ENCODE results near the gene PDIA5. TPM values are rescaled to one million over a fixed set of nuclear protein-coding genes. Genes with fewer than 3 reads are reported as not detected.
"Not testable (repeated sequence)": the region's sequence is repeated elsewhere in the genome, so short reads cannot be mapped to it uniquely, and the experiment has no call there.

Gene PDIA5
- total RNA-seq, 1 experiment from 2014 or later, result 53.6 TPM

DNA sequence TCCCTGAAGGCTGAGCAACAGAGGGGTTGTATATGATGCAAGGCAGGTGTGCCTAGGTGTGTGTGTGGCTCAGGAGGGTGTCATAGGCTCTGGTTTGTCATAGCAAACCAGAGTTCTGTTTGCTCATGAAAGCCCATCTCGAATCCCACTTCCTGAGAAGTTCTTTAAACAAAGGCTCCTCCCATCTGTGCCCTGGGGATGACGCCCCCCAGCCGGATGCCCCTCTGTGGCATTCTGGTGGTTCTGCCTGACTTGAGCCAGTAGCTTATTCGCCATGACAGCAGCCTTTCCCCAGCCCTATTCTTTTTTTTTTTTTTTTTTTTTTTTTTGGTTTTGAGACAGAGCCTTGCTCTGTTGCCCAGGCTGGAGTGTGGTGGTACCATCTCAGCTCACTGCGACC, 45.4 kb downstream of the PDIA5 start:
- no peaks in the 10 kb centered on the region for H3K9me3 ChIP-seq (ENCODE audit: control insufficient read depth, insufficient read depth, low read depth, low read length)
- no TSS peak for BruUV-seq (replicated peaks)
- no peaks in the 10 kb centered on the region for H3K4me1 ChIP-seq (ENCODE audit: control insufficient read depth, insufficient read depth, low read length)
- H3K36me3 ChIP-seq (ENCODE audit: control insufficient read depth, insufficient read depth, low read length), result peaks cover 5% of the 10 kb centered on the region
- H3K4me3 ChIP-seq (ENCODE audit: low read depth in 2 of 2, low read length in 2 of 2), result no peak overlapping the region
- no peaks in the 10 kb centered on the region for H3K27me3 ChIP-seq (ENCODE audit: control insufficient read depth, insufficient read depth, low read length)
- intact Hi-C loops (cut with micrococcal nuclease; ENCODE audit: unreplicated experiment) (no loop called here), in situ Hi-C loops (cut with HindIII; ENCODE audit: low pct_unique_long_range_greater_than_20kb, low sequenced_read_pairs) (no loop called here)
- ChIA-PET CTCF (no interaction called here), POLR2A (interaction anchor here (0.6 kb wide), 1 partner anchor 13 kb away, joined by 7 read pairs; no protein-coding TSS in a partner anchor)
- DNase-seq (ENCODE audit: low read depth, low spot score) (no peak), ATAC-seq (no peak)
- TF ChIP-seq, protein P1, sequence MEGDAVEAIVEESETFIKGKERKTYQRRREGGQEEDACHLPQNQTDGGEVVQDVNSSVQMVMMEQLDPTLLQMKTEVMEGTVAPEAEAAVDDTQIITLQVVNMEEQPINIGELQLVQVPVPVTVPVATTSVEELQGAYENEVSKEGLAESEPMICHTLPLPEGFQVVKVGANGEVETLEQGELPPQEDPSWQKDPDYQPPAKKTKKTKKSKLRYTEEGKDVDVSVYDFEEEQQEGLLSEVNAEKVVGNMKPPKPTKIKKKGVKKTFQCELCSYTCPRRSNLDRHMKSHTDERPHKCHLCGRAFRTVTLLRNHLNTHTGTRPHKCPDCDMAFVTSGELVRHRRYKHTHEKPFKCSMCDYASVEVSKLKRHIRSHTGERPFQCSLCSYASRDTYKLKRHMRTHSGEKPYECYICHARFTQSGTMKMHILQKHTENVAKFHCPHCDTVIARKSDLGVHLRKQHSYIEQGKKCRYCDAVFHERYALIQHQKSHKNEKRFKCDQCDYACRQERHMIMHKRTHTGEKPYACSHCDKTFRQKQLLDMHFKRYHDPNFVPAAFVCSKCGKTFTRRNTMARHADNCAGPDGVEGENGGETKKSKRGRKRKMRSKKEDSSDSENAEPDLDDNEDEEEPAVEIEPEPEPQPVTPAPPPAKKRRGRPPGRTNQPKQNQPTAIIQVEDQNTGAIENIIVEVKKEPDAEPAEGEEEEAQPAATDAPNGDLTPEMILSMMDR (IDR thresholded peaks at IDR 0.05), result no peak
- TF ChIP-seq POLR2AphosphoS5 (IDR thresholded peaks at IDR 0.05; ENCODE audit: low read depth, low read length), result no peak
- TF ChIP-seq TCF7L2 (IDR thresholded peaks at IDR 0.05; ENCODE audit: low read depth, low read length), result no peak
- H3K27ac ChIP-seq (ENCODE audit: low read length), result no peak overlapping the region

DNA sequence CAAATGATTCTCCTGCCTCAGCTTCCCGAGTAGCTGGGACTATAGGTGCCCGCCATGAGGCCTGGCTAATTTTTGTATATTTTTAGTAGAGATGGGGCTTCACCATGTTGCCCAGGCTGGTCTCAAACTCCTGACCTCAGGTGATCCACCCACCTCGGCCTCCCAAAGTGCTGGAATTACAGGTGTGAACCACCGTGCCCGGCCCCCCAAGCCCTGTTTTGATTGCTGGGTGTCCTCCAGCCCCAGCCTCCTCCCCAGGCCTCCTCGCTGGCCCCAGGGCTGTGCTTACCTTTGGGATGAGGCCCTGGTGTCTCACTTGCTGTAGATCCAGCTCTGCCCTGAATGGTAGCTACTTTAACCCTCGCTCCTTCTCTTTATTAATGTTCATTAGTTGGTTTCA, 45.8 kb downstream of the PDIA5 start:
- ATAC-seq; H3K36me3 ChIP-seq (ENCODE audit: control insufficient read depth, insufficient read depth, low read length); BruUV-seq (replicated peaks); DNase-seq (ENCODE audit: low read depth, low spot score); H3K4me1 ChIP-seq (ENCODE audit: control insufficient read depth, insufficient read depth, low read length); in situ Hi-C loops (cut with HindIII; ENCODE audit: low pct_unique_long_range_greater_than_20kb, low sequenced_read_pairs); CTCF ChIA-PET; H3K9me3 ChIP-seq (ENCODE audit: control insufficient read depth, insufficient read depth, low read depth, low read length); H3K27me3 ChIP-seq (ENCODE audit: control insufficient read depth, insufficient read depth, low read length); H3K4me3 ChIP-seq (ENCODE audit: low read depth in 2 of 2, low read length in 2 of 2); intact Hi-C loops (cut with micrococcal nuclease; ENCODE audit: unreplicated experiment); H3K27ac ChIP-seq (ENCODE audit: low read length): not testable (repeated sequence)
- POLR2A ChIA-PET, result interaction anchor here (0.6 kb wide), 1 partner anchor 14 kb away, joined by 7 read pairs; no protein-coding TSS in a partner anchor

DNA sequence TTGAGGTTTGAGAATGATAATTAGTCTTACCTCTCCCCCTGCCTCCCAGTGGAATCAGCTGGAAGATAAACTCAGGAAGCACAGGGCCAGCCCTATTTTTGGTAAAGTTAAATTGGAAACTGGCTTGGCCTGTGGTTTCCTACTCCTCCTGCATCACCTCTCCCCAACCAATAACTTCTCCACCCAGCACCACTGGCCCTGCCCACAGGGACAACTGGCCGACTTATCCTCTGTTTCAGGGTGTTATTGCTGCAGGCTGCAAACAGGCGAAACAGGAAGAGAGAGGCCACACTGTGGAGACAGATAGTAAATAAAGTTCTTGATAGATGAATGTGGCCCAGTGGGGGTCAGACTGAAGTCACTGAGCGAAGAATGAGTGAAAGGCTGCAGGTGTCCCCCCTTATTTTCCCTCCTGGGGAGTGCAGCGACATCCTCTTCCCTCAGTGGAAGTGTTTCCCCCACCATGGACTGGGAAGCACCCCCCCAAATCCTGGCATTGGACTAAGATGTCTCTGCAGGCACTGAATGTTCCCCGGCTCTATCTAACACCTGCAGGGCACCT, 47.1 kb downstream of the PDIA5 start:
- intact Hi-C loops (cut with micrococcal nuclease; ENCODE audit: unreplicated experiment), result no loop called here
- Histone ChIP-seq H3K4me1 (ENCODE audit: control insufficient read depth, insufficient read depth, low read length) (no peaks in the 10 kb centered on the region), H3K9me3 (ENCODE audit: control insufficient read depth, insufficient read depth, low read depth, low read length) (no peaks in the 10 kb centered on the region), H3K36me3 (ENCODE audit: control insufficient read depth, insufficient read depth, low read length) (peaks cover 4% of the 10 kb centered on the region), H3K27me3 (ENCODE audit: control insufficient read depth, insufficient read depth, low read length) (no peaks in the 10 kb centered on the region), H3K4me3 (ENCODE audit: low read depth in 2 of 2, low read length in 2 of 2) (no peak overlapping the region), H3K27ac (ENCODE audit: low read length) (no peak overlapping the region)
- no TSS peak for BruUV-seq (replicated peaks)
- no peak for ATAC-seq
- in situ Hi-C loops (cut with HindIII; ENCODE audit: low pct_unique_long_range_greater_than_20kb, low sequenced_read_pairs), result no loop called here
- ChIA-PET CTCF (no interaction called here), POLR2A (no interaction called here)
- TF ChIP-seq, protein P2, sequence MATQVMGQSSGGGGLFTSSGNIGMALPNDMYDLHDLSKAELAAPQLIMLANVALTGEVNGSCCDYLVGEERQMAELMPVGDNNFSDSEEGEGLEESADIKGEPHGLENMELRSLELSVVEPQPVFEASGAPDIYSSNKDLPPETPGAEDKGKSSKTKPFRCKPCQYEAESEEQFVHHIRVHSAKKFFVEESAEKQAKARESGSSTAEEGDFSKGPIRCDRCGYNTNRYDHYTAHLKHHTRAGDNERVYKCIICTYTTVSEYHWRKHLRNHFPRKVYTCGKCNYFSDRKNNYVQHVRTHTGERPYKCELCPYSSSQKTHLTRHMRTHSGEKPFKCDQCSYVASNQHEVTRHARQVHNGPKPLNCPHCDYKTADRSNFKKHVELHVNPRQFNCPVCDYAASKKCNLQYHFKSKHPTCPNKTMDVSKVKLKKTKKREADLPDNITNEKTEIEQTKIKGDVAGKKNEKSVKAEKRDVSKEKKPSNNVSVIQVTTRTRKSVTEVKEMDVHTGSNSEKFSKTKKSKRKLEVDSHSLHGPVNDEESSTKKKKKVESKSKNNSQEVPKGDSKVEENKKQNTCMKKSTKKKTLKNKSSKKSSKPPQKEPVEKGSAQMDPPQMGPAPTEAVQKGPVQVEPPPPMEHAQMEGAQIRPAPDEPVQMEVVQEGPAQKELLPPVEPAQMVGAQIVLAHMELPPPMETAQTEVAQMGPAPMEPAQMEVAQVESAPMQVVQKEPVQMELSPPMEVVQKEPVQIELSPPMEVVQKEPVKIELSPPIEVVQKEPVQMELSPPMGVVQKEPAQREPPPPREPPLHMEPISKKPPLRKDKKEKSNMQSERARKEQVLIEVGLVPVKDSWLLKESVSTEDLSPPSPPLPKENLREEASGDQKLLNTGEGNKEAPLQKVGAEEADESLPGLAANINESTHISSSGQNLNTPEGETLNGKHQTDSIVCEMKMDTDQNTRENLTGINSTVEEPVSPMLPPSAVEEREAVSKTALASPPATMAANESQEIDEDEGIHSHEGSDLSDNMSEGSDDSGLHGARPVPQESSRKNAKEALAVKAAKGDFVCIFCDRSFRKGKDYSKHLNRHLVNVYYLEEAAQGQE (IDR thresholded peaks at IDR 0.05; ENCODE audit: insufficient read depth in 1 of 2, low read depth in 2 of 2, low read length in 1 of 2), result no peak
- TF ChIP-seq POLR2AphosphoS5 (IDR thresholded peaks at IDR 0.05; ENCODE audit: low read depth, low read length), result no peak
- TF ChIP-seq TCF7L2 (IDR thresholded peaks at IDR 0.05; ENCODE audit: low read depth, low read length), result no peak
- TF ChIP-seq SIN3A (IDR thresholded peaks at IDR 0.05; ENCODE audit: borderline replicate concordance, insufficient read depth, low read depth, low read length), result no peak
- TF ChIP-seq, protein P1 (IDR thresholded peaks at IDR 0.05), result no peak
- no peak for DNase-seq (ENCODE audit: low read depth, low spot score)
